Activated CD4-positive, CD25-positive, alpha-beta regulatory T cell treated with anti-CD3 and anti-CD28 coated beads, Interleukin-2, amount 50 U/mL, for 72 hours (primary cell): ENCODE data around the gene TPSD1.
"Not testable (repeated sequence)": the region's sequence is repeated elsewhere in the genome, so short reads cannot be mapped to it uniquely, and the experiment has no call there.

Experiments used
- DNase-seq: peaks from one replicate; pipeline ENCODE4 v3.0.0; 2021

Gene TPSD1

DNA sequence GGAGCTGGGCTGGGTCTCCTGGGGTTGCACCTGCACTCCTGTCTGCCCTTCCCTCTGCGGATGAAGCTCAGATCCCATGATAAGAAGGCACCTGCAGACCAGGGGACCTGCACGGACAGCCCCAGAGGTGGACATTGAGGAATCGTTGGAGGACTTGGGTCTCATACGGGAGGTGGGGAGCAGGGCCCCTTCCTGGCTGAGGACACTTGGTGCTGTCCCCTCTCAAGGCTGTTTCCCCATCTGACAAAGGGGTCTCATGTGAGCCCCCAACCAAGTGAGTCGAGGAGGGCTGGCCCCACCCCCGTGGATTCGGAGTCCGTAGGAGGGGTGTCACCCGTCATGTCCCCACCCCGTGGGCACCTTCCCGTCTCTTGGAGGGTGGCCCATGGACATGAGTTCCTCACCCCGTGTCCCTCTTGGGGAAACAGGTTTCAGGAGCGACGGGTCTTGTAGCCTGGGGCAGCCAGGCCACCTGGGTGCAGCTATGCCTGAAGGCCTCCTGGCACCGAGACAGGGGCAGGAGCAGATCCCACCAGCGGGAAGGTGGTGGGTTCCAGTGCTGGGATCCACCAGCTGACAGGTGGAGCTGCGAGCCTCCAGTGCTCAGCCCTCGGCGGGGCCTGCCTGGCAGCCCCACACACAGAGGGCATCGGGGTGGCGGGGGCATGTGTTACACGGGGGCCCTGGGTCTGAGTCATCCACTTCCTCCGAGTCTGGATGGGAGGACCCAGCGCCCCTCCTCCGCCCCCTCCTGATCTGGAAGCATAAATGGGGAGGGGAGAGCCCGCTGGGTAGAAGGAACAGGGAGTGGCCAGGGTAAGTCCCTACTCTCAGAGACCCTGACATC is at the start of gene TPSD1:
TSS of gene TPSD1 (plus strand) at position 794 of the 847 bp plus-strand sequence. CDS start 212 bp downstream, outside the sequence.
- not testable (repeated sequence) for DNase-seq

- no peak for DNase-seq
Measured at GRCh38 chr16:1206326-1206725, 49.5 kb upstream of the TPSD1 start.

DNA sequence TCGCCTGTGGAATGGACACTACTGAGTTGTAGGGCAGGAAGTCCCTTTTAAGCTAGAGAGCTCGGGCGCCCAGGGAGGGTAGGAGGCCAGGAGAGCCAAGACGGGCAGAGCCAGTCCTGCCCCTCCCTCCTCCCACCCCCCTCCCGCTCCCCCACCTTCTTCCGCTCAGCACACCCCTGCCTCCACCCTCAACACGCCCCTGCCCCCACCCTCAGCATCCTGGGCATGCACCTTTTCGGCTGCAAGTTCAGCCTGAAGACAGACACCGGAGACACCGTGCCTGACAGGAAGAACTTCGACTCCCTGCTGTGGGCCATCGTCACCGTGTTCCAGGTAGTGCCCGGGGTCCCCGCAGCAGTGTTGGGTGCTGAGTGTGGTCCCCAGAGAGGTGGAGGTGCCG is 49.1 kb upstream of the TPSD1 start:
- no peak for DNase-seq

DNA sequence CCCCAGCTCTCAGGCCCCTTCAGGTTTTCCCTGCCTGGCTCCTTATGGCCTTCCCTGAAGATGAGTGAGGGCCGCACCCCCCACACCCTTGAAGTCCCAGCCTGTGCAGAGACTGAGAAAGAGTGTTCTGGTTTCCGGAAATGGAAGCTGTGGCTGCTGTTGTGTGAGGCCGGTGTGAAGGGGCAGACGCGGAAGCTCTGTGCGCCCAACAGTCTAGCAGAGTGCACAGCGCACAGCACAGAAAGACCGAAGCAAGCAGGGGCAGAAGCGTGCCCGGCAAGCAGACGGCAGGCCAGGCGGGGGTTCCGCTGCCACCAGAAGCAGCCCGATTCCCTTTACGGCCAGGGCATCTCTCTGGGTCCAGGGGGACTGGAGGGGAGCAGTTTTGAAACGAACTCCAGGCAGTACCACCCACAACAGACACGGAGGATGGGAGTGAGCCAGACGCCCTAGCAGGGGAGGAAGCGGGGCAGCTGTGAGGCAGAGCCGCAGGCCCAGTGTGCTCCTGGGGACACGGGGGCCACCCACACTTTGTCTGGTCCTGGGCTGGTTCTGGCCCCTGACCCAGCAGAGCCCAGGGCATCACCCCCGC is 47.5 kb upstream of the TPSD1 start:
- no peak for DNase-seq

- DNase-seq, result no peak
Measured at GRCh38 chr16:1209081-1209480, 46.8 kb upstream of the TPSD1 start.

DNA sequence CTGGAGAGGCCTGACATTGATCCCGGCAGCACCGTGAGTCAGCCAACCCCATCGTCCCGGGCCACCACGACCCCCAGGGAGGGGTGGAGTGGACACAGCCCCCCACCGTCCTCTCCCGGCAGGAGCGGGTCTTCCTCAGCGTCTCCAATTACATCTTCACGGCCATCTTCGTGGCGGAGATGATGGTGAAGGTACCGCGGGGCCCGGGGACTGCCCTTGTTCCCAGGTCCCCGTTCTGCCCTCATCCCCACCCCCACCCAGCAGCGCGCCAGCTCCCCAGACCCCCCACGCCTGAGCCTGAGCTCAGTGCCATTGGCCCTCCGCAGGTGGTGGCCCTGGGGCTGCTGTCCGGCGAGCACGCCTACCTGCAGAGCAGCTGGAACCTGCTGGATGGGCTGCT is 45.4 kb upstream of the TPSD1 start:
- DNase-seq, result no peak

GRCh38 chr16:1211451-1212268 is 44.2 kb upstream of the TPSD1 start:
- DNase-seq, result no peak

DNA sequence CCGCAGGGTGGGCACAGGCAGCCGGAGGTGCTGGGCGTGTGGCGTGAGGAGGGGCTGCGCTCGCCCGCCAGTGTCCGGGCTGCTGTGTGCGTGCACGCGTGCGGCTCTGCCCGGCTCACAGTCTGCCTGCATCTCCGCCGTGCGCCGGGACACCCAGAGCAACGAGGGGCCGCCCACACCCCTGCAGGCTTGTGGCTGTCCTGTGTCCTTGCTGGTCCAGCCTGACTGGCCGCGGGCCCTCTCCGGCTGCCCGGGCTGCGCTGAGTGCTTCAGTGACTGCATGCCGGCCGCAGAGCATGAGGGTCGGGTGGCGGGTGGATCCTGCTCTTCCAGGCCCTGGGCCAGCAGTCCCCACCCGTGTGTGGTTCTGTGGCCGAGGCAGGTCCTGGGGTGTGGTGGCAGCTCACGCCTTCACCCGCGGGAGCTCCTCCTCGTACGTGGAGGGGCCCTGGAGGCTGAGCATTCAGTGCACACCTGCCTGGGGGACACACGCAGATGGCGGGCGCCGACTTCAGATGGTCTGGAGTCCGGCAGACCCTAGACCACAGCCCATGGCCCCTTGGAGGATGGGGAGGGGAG is 43.2 kb upstream of the TPSD1 start:
- no peak for DNase-seq

DNA sequence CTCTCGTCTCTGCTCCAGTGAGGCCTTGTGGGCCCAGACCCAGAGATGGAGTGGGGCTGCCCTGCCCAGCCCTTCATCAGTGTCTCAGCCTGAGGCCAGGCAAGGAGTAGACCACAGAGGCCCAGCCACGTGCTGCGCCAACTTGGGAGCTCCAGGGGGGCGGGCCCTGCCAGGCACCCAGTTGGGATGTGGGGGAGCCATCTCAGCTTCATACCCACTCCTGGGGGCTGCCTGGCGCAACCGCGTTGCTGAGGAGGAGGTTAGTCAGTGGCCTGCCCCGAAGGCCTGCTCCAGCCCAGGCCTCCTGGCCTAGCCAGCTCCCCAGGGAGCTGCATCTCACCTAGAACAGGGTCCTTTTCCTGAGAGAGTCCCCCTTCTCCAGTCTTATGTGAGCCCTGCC is 42.6 kb upstream of the TPSD1 start:
- no peak for DNase-seq

- no peak for DNase-seq
Measured at GRCh38 chr16:1213796-1214372, 42.0 kb upstream of the TPSD1 start.

GRCh38 chr16:1214719-1215118 is 41.1 kb upstream of the TPSD1 start:
- no peak for DNase-seq

DNA sequence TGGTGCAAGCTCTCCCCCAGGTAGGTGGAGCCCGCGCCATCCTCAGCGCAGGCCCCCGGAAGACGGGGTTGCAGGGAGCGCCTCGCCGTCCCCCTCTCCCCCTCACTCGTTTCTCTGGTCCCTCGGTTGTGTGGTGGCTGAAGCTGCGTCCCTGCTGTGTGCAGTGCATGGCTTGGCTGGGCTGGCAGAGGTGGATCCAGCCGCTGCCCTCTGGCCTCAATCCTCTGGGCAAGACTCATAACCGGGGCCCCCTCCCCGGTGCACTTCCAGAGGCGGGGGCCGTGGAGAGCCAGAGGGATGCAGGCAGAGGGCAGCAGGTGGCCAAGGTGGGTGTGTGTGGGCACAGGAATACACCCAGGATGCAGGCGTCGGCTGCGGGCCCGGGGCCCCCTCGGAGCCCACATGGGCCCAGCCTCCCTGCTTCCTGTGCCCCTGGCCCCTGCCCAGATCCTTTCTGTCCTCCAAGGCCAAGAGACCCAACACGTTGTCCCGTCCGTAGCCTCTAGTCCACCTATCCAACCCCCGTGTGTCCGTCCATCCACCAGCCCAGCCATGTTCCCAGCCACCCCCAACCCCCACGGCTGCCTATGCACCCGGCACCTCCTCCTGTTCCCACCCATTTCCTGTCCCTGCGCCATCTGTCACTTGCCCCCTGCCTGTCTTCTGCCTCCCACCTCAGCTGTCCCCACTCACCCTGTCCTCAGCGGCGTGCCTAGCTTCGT is 40.1 kb upstream of the TPSD1 start:
- no peak for DNase-seq

- DNase-seq, result no peak
Measured at GRCh38 chr16:1216296-1216619, 39.6 kb upstream of the TPSD1 start.

DNA sequence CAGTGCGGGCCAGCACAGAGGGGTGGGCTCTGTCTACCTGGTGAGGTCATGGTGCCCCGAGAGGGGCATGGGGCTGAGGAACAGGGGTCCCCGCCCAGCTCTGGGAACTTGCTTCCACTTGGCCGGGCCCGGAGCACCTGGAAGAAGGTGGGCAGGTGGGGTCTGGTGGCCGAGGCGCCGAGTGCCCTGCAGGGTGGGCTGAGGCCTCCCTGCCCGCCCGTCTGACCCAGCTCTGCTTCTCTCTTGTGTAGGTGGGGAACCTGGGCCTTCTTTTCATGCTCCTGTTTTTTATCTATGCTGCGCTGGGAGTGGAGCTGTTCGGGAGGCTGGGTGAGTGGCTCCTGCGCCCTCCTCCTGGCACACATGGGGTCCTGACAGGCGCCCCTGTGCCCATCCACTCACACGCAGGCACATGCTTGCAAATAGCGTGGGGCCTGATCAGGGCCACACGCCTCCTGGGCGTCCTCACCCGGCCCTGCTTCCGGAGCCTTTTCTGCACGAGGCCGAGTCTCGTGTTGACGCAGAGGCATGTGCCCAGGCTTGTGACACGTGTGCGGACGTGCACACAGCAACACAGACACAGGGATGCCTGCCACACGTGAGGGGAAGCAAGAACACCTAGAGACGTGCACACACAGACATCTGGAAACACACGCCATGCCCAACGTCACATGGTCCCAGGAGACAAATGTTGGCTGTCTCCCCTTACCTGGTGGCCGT is 39.0 kb upstream of the TPSD1 start:
- no peak for DNase-seq

GRCh38 chr16:1217526-1217925 is 38.3 kb upstream of the TPSD1 start:
- no peak for DNase-seq

- DNase-seq, result no peak
Measured at GRCh38 chr16:1218061-1218929, 37.6 kb upstream of the TPSD1 start.

DNA sequence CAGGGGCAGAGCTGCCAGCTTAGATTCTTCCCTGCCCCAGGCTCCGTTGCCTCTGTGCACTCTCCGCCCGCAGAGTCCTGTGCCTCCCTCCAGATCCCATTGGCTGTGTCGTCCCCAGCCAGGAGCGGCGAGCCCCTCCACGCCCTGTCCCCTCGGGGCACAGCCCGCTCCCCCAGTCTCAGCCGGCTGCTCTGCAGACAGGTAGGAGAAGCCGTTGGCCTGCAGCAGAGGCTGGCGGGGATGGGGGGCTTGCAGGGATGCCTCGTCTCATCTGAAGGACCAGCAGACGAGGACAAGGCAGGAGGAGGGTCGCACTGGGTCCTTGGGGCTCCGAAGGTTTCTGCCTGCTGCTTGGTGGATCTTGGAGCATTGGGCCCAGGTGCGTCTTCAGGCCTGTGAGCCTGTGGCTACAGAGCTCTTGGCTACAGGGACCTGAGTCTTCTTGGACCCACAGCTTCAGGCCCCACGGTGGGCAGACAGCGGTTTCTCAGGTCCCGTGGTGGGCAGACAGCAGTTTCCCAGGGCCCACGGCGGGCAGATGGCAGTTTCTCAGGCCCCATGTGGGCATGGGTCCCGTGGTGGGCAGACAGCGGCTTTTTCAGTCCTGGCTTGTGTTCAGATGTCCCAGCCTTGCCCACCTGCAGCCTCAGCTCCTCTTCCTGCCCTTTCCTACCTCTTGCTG is 36.8 kb upstream of the TPSD1 start:
- DNase-seq, result no peak

DNA sequence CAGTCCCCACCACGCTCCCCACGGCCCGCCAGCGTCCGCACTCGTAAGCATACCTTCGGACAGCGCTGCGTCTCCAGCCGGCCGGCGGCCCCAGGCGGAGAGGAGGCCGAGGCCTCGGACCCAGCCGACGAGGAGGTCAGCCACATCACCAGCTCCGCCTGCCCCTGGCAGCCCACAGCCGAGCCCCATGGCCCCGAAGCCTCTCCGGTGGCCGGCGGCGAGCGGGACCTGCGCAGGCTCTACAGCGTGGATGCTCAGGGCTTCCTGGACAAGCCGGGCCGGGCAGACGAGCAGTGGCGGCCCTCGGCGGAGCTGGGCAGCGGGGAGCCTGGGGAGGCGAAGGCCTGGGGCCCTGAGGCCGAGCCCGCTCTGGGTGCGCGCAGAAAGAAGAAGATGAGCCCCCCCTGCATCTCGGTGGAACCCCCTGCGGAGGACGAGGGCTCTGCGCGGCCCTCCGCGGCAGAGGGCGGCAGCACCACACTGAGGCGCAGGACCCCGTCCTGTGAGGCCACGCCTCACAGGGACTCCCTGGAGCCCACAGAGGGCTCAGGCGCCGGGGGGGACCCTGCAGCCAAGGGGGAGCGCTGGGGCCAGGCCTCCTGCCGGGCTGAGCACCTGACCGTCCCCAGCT is 35.7 kb upstream of the TPSD1 start:
- DNase-seq, result no peak

DNA sequence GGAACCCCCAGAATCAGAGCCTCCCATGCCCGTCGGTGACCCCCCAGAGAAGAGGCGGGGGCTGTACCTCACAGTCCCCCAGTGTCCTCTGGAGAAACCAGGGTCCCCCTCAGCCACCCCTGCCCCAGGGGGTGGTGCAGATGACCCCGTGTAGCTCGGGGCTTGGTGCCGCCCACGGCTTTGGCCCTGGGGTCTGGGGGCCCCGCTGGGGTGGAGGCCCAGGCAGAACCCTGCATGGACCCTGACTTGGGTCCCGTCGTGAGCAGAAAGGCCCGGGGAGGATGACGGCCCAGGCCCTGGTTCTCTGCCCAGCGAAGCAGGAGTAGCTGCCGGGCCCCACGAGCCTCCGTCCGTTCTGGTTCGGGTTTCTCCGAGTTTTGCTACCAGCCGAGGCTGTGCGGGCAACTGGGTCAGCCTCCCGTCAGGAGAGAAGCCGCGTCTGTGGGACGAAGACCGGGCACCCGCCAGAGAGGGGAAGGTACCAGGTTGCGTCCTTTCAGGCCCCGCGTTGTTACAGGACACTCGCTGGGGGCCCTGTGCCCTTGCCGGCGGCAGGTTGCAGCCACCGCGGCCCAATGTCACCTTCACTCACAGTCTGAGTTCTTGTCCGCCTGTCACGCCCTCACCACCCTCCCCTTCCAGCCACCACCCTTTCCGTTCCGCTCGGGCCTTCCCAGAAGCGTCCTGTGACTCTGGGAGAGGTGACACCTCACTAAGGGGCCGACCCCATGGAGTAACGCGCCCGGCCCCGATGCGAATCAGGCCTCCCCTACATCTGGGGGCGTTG is 34.8 kb upstream of the TPSD1 start:
- DNase-seq, result no peak
